K562 (cell line): ENCODE data around the gene PSD4. TPM values are rescaled to one million over a fixed set of nuclear protein-coding genes. Genes with fewer than 3 reads are reported as not detected.

Source experiments
- BHLHE40 ChIP-seq: IDR thresholded peaks from 2 replicates; pipeline ENCODE4 v1.6.1; 2011; ENCODE audit warnings: low read length, improper control_type of control experiment
- FOXA1 ChIP-seq: fragments of 450-650 bp; IDR thresholded peaks from 2 replicates; pipeline ENCODE4 v1.6.1; 2016; ENCODE audit warnings: mild to moderate bottlenecking, borderline replicate concordance
- KDM5B ChIP-seq: fragments of 200-600 bp; sonication (generic); IDR thresholded peaks from 2 replicates; pipeline ENCODE4 v1.6.1; 2012; ENCODE audit warnings: low read depth, mild to moderate bottlenecking, moderate library complexity, low read length, control low read depth, inconsistent platforms; ENCODE audit not compliant: insufficient replicate concordance
- MCM3 ChIP-seq: fragments of 450-650 bp; IDR thresholded peaks from 2 replicates; pipeline ENCODE4 v1.6.1; 2016
- MTF1 ChIP-seq: fragments of 250-450 bp; sonication (Bioruptor Pico); IDR thresholded peaks from 2 replicates; pipeline ENCODE4 v1.9.0; 2021; ENCODE audit warnings: moderate library complexity, mild to moderate bottlenecking, inconsistent platforms, borderline replicate concordance
- NR2C2 ChIP-seq, 2 experiments: fragments of 200-800 bp in 1 of 2; sonication (Bioruptor generic) in 1 of 2; sonication (generic) in 1 of 2; formaldehyde crosslinking in 1 of 2; IDR thresholded peaks; 2 replicates each; pipeline versions ENCODE4 v1.6.1 to v1.8.0; 2016 to 2022; ENCODE audit warnings: mild to moderate bottlenecking in 1 of 2, missing compliant biosample characterization in 1 of 2, missing genetic modification characterization in 1 of 2, missing genetic modification reagents in 1 of 2
- NRF1 ChIP-seq, 2 experiments: fragments of 450-650 bp; IDR thresholded peaks in 1 of 2; conservative IDR thresholded peaks in 1 of 2; 2 replicates each; pipeline ENCODE4 v1.6.1; 2014; ENCODE audit warnings: mild to moderate bottlenecking in 2 of 2
- PML ChIP-seq: IDR thresholded peaks from 2 replicates; pipeline ENCODE4 v1.6.1; 2012; ENCODE audit warnings: low read length, inconsistent platforms
- POLR2A ChIP-seq: fragments of 450-650 bp; conservative IDR thresholded peaks from 2 replicates; pipeline ENCODE4 v1.6.1; 2016
- POLR2AphosphoS5 ChIP-seq: IDR thresholded peaks from 2 replicates; pipeline ENCODE4 v1.6.1; 2011; ENCODE audit warnings: mild to moderate bottlenecking, low read depth, low read length, moderate library complexity; ENCODE audit not compliant: control insufficient read depth, insufficient read depth
- POLR2H ChIP-seq: IDR thresholded peaks from 2 replicates; pipeline ENCODE4 v1.6.1; 2016; ENCODE audit warnings: missing genetic modification characterization, low read depth, mild to moderate bottlenecking, control low read depth, missing compliant biosample characterization, moderate library complexity
- RBM15 ChIP-seq: fragments of 200-400 bp; formaldehyde crosslinking; IDR thresholded peaks from 2 replicates; pipeline ENCODE4 v1.6.1; 2018; ENCODE audit warnings: mild to moderate bottlenecking, low read length, moderate library complexity; ENCODE audit not compliant: insufficient read depth
- TEAD4 ChIP-seq, 2 experiments: sonication (generic) in 1 of 2; formaldehyde crosslinking in 1 of 2; IDR thresholded peaks; 2 replicates each; pipeline versions ENCODE4 v1.6.1 to v1.8.0; 2012 to 2022; ENCODE audit warnings: borderline replicate concordance in 1 of 2, inconsistent platforms in 1 of 2, low read length in 1 of 2, mild to moderate bottlenecking in 1 of 2, missing genetic modification reagents in 1 of 2
- TOE1 ChIP-seq, 2 experiments: fragments of 450-650 bp in 1 of 2; sonication (generic) in 1 of 2; formaldehyde crosslinking in 1 of 2; IDR thresholded peaks; 2 replicates each; pipeline versions ENCODE4 v1.7.1 to v1.8.0; 2016 to 2022; ENCODE audit warnings: borderline replicate concordance in 2 of 2, mild to moderate bottlenecking in 2 of 2, antibody characterized with exemption in 1 of 2, inconsistent platforms in 1 of 2, low read depth in 1 of 2, missing genetic modification reagents in 1 of 2, moderate library complexity in 1 of 2
- ZNF146 ChIP-seq: IDR thresholded peaks from one replicate; pipeline ENCODE4 v1.6.1; 2018; ENCODE audit warnings: missing compliant biosample characterization; ENCODE audit not compliant: unreplicated experiment
- polyA plus RNA-seq, 8 experiments: library from polyadenylated mRNA; depleted of rRNA in 4 of 8; stranded (reverse) in 5 of 8; unstranded in 3 of 8; fragments of >200 nt; fragmentation: Nextera tagmentation in 2 of 8; fragmentation: Illumina TruSeq in 1 of 8; extraction: Ambion mirVana in 2 of 8; extraction: Trizol in 1 of 8; gene quantifications; 2 replicates each; pipeline versions ENCODE4 v1.2.1 to v1.2.3, GENCODE V29; 2011 to 2014; ENCODE audit warnings: inconsistent platforms in 1 of 8, missing spikeins in 1 of 8
- total RNA-seq, 7 experiments: library from RNA; depleted of rRNA in 6 of 7; stranded (reverse); fragments of >200 nt in 6 of 7; fragmentation: Illumina TruSeq in 2 of 7; extraction: Trizol in 2 of 7; gene quantifications; 2 replicates each; pipeline versions ENCODE4 v1.2.1 to v1.2.3, GENCODE V29; 2011 to 2021; ENCODE audit warnings: low replicate concordance in 1 of 7
- TF ChIP-seq, protein P1 (sequence below): fragments of 450-650 bp; IDR thresholded peaks from 2 replicates; pipeline ENCODE4 v1.6.1; 2017; ENCODE audit warnings: antibody characterized with exemption, mild to moderate bottlenecking
- TF ChIP-seq, protein P2 (sequence below), 2 experiments: fragments of 450-650 bp; conservative IDR thresholded peaks; 2 replicates each; pipeline ENCODE4 v1.6.1; 2017; ENCODE audit warnings: mild to moderate bottlenecking in 2 of 2, moderate library complexity in 2 of 2
- TF ChIP-seq, protein P3 (sequence below): fragments of 200-800 bp; sonication (Bioruptor generic); IDR thresholded peaks from 2 replicates; pipeline ENCODE4 v1.6.1; 2017; ENCODE audit warnings: missing genetic modification characterization, missing compliant biosample characterization

Gene PSD4
- total and polyA plus RNA-seq, 9 of the 15 experiments (the other 6 are each of a cell fraction or from before 2014, with no cell fraction given) = 0.46 to 54.0 (median 20.8) TPM

DNA sequence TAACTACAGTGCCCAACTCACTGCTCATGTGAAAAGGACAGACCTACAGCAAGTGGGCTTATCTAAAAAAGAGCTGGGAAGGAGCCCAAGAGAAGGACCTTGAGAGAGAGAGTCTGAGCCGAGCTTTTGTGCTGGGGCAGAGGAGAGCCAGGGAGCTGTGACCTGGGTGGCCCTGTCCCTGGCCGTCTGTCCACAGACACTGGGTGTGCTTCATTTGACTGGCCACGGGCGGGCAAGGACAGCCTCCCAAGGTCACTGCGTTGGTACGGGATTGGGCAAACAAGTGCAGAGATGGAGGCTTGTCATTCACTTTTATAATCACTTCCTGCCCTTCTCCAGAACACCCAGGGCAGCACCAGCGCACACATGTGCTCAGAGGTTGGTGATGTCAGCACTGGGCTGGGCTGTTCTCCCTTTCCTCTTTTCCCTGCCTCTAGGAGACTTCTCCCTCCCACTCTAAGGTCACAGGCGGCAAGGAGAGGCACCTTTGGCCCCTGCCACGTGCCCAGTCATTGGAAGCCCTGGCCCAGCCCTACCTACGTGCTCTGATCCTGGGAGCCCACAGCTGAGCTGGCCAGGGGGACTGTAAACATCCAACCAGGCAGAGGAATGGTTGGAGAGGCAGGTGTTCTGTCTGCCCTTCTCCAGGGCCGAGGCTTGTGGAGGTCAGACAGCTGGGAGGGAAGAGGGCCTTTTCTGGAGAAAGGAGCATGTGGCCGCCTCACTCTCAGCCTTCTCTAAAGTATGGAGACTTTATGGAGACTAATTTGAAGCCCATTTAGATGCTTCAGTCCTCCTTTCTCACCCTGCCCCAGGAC lies 6.4 kb upstream of the PSD4 start (continued):
- TF ChIP-seq, protein P1, sequence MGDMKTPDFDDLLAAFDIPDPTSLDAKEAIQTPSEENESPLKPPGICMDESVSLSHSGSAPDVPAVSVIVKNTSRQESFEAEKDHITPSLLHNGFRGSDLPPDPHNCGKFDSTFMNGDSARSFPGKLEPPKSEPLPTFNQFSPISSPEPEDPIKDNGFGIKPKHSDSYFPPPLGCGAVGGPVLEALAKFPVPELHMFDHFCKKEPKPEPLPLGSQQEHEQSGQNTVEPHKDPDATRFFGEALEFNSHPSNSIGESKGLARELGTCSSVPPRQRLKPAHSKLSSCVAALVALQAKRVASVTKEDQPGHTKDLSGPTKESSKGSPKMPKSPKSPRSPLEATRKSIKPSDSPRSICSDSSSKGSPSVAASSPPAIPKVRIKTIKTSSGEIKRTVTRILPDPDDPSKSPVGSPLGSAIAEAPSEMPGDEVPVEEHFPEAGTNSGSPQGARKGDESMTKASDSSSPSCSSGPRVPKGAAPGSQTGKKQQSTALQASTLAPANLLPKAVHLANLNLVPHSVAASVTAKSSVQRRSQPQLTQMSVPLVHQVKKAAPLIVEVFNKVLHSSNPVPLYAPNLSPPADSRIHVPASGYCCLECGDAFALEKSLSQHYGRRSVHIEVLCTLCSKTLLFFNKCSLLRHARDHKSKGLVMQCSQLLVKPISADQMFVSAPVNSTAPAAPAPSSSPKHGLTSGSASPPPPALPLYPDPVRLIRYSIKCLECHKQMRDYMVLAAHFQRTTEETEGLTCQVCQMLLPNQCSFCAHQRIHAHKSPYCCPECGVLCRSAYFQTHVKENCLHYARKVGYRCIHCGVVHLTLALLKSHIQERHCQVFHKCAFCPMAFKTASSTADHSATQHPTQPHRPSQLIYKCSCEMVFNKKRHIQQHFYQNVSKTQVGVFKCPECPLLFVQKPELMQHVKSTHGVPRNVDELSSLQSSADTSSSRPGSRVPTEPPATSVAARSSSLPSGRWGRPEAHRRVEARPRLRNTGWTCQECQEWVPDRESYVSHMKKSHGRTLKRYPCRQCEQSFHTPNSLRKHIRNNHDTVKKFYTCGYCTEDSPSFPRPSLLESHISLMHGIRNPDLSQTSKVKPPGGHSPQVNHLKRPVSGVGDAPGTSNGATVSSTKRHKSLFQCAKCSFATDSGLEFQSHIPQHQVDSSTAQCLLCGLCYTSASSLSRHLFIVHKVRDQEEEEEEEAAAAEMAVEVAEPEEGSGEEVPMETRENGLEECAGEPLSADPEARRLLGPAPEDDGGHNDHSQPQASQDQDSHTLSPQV = 0 out of 2 replicates have a peak, but pooled peaks have one; percentile 14
- TF ChIP-seq, protein P2, sequence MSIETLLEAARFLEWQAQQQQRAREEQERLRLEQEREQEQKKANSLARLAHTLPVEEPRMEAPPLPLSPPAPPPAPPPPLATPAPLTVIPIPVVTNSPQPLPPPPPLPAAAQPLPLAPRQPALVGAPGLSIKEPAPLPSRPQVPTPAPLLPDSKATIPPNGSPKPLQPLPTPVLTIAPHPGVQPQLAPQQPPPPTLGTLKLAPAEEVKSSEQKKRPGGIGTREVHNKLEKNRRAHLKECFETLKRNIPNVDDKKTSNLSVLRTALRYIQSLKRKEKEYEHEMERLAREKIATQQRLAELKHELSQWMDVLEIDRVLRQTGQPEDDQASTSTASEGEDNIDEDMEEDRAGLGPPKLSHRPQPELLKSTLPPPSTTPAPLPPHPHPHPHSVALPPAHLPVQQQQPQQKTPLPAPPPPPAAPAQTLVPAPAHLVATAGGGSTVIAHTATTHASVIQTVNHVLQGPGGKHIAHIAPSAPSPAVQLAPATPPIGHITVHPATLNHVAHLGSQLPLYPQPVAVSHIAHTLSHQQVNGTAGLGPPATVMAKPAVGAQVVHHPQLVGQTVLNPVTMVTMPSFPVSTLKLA (conservative IDR thresholded peaks at IDR 0.05) = no peak
- TF ChIP-seq NR2C2 (CRISPR knock-in tag; IDR thresholded peaks at IDR 0.05) (no peak), NR2C2 (tag; IDR thresholded peaks at IDR 0.05) (peak; percentile 67), BHLHE40 (peak; percentile 38; the same call in 1 of the 2 replicates), MTF1 (CRISPR knock-in tag) (no peak), PML (no peak), POLR2H (tag) (no peak), NRF1 (conservative IDR thresholded peaks at IDR 0.05 in 1 of 2, IDR thresholded peaks at IDR 0.05 in 1 of 2) (peak in 1 of 2 experiments; percentile 15; a peak in 1 of 4 replicates), ZNF146 (CRISPR knock-in tag) (no peak), TOE1 (IDR thresholded peaks at IDR 0.05; ENCODE audit: borderline replicate concordance) (no peak), TOE1 (CRISPR knock-in tag; IDR thresholded peaks at IDR 0.05; ENCODE audit: borderline replicate concordance, low read depth) (no peak), KDM5B (no peak), TEAD4 (IDR thresholded peaks at IDR 0.05; ENCODE audit: low read length) (no peak), TEAD4 (CRISPR knock-in tag; IDR thresholded peaks at IDR 0.05; ENCODE audit: borderline replicate concordance) (no peak), MCM3 (no peak), POLR2AphosphoS5 (no peak), POLR2A (no peak), RBM15 (no peak), FOXA1 (no peak)
- TF ChIP-seq, protein P3, sequence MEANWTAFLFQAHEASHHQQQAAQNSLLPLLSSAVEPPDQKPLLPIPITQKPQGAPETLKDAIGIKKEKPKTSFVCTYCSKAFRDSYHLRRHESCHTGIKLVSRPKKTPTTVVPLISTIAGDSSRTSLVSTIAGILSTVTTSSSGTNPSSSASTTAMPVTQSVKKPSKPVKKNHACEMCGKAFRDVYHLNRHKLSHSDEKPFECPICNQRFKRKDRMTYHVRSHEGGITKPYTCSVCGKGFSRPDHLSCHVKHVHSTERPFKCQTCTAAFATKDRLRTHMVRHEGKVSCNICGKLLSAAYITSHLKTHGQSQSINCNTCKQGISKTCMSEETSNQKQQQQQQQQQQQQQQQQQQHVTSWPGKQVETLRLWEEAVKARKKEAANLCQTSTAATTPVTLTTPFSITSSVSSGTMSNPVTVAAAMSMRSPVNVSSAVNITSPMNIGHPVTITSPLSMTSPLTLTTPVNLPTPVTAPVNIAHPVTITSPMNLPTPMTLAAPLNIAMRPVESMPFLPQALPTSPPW = no peak
